Stimulated activated CD8-positive, alpha-beta memory T cell treated with anti-CD3 and anti-CD28 coated beads, Interleukin-4, amount 100 ng/mL, for 1 hour (primary cell): ENCODE measurements around the gene PALMD.

Experiments
- DNase-seq, 2 donors: peaks; one replicate each; pipeline ENCODE4 v3.0.0-alpha.2; 2020; ENCODE audit warnings: low read depth in 2 of 2, low spot score in 1 of 2

PALMD gene

DNA sequence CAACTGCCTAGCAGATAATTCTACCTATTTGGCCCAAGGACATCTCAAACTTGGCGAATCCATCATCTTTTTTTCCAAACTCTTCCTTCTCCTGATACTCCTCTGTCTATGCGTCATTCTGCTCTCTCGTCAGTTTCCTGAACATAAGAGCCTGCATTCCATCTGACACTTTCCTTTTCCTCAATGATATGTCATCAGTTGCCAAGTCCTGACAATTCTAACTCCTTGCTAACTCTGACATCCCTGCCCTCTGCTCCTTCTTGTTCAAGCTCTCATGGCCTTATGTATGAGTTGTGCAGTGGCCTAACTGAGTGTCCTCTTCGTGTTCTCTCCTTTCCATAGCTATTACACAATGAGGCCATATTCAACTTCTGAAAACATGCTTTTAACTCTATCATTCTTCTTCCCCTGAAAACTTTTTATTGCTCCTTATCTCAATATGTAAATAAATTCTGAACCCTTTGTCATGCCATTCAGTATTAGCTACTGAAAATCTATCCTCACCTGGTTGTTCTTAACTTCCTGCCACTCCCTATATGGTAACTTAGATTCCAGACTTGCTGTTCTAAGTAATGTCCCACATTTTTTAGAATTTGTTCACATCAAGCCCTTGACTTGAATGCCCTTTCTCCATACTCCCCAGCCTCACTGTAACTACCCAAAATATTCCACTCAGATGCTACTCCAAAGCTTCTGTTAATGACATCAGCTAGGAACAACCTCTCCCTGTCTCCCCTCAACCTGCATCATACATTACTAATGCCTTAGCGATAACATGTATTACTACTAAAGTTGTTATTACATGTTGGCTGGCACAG, 11.5 kb downstream of the PALMD start:
- no peak for DNase-seq

DNA sequence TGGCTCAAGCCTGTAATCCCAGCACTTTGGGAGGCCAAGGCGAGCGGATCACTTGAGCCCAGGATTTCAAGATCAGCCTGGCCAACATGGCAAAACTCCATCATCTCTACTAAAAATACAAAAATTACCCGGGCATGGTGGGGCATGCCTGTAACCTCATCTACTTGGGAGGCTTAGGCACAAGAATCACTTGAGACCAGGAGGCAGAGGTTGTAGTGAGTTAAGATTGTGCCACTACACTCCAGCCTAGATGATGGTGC, 12.0 kb downstream of the PALMD start:
- no peak for DNase-seq

DNA sequence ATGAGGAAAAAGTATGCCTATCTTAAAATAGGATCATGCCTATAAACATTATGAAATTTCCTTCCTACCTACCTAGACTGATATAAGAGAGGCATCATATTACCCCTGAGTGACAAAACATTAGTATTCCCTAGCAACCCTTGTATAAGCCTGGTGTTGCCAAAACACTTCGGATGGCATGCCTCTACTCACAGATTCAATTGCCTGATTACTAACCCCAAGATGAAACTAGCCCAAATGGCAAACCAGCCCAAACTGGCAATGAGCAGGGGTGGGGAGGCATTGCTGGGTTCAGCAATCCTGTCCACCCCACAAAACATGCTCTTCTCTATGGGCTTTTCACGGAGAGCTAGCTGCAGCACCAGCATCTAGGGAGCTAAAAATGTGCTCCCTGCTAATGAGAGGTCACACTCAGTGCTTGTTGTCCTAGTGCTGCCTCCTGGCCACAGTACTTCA, 13.9 kb downstream of the PALMD start:
- DNase-seq, result no peak

DNA sequence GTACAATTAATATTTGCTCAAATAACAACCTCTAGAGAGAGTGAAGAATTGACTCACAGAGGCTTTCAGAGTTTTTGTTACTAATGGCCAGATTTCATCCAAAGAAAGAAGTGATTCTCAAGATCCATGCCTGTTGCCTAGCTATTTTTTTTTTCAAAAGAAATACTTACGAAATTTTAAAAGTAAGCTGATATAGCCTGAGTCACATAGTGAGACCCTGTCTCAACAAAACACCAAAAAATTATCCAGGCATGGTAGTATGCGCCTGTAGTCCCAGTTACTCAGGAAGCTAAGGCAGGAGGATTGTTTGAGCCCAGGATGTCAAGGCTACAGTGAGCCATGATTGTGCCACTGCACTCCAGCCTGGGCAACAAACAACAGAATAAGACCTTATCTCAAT, 14.6 kb downstream of the PALMD start:
- no peak for DNase-seq

DNA sequence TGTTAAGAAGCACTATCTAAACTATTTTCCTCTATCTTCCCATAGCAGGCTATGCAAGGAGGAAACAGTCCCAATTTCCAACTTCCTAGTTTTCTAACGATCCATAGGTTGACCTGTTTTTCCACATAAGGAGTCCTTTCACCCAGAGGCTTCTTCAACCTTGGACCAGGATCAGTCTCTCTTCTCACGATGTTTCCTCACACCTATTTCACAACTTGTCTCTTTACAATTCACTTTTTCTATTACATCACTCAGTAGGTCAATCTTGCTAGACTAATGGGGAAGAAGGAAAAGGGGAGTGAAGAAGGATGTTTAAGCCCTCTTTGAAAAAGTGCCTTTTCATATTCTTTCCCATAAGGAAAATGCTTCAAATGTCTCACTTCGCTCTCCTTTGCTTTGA, 15.9 kb downstream of the PALMD start:
- DNase-seq, result no peak

DNA sequence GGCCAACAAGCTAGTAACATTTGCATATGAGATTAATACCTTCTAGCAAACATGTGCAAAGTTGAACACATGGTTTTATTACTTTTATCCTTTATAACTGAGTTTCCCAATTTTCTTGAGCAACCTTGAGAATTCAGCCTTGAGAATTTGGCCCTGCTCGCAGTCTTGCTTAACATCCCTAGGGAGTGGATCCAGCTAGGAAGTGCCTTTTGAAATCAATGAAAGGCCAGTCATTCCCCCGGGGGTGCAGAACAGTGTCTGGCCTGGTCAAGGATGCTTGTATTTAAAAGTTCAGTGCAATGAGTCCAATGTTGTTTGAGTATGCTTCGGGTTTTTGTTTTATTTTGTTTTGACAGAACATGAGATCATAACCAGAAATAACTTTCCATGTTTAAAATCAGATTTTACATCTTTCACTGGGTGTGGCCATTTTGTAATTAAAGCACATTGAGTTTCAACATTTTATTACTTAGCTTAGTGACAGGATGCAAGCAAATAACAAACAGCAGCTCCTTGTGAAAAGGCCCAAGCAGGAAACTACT, 16.7 kb downstream of the PALMD start:
- DNase-seq, result no peak

DNA sequence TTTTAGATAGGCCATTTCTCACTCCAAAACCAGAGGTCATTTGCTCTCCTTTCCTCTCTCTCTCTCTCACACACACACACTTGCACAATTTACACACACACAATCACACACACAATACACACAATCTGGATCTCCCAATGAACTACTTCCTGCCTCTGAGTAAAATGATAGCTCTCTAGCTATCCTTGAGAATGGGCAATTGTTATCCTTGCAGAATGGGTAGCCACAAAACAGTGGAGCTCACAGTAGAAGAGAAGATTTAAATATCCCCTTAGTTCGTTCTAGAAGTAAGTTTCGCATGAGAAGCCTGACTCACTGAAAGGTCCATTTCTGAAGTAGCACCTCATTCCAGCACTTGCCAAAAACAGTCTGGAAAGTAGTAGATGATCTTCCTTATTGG, 17.6 kb downstream of the PALMD start:
- no peak for DNase-seq

DNA sequence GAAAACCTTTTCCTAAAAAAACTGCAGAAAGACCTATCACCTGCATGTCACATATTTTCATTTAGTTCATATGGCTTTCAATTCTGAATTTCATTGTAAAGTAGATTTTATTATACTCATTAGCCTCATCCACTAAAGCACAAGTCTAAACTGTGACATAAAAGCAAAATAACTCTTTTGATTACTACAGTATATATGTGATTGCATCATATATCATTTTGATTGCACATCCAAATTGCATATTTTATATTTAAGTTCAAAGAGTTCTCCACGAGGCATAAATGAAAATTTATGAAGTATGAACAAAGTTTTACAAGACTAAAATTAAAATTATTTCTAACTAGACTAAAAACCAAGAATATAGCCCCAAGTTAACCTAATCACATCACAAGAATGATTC, 19.3 kb downstream of the PALMD start:
- no peak for DNase-seq

DNA sequence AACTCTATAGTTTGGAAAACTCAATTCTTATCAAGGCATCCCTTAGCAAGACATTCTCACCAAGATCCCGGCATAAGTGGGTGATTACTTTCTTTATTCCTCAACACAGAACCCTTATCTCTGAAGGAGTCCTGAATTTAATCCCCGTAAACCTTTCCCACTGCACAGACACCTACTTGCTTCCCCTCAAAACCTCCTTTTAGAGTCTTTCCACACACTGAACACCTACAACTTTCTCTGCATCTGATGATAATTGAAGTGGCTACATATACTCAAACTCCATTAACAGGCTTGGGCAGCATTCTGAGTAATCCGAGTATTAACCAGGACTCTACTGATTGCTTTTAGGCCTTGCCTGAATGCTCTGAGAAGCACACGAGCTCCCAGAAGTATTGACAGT, 23.5 kb downstream of the PALMD start:
- DNase-seq, result no peak

DNA sequence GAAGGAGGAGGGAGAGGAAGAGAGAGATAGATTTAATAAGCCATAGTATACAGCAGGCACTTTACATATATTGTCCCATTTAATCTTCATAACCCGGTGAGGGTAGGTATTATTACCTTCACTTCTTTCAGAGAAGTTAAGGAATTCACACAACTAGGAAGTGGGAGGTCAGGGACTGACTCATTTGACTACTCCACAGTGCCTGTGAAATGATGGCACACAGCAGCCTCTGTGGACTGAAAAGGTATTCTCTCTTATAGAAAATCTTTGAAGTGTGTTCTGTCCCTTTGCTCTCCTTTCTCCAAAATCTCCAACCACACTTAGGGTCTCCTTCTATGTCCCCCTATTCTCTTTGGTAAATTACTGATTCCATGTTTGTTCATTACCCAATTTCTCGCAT, 23.9 kb downstream of the PALMD start:
- DNase-seq, result no peak

DNA sequence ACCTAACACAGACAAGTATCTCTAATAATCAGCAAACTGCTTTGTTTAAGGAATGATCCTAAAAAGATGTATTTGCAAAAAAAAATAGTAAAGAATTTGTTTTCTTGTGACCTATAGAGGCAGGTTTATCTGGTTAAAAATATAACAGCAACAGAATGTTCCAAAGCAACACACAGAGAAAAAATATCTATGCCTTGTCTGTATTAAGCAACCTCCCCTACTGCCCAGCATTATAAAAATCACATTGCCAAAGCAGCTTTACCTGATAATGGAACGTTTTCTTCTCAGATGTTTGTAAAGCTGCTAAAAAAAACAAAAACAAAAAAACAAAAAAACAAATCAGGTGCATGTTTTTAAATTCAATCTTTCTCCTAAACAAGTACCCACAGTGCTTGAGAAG, 24.7 kb downstream of the PALMD start:
- DNase-seq, result no peak

DNA sequence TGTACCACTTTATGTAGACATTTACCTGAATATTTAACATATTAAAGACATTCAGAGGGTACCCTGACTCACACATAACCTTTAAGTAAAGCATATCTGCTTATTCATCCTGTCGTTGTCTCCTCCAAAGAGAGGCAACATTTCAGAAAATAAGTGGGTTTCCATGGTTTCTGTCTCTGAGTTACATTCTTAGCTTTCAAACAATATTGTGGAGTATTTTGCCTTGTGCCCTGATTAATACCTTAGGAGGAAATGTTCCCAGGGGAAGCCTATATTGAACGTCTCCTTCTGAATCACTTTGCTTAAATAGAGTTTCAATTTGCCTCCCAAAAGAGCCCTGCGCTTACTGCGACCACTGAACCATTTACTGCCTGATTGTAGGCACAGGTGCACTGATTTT, 26.1 kb downstream of the PALMD start:
- no peak for DNase-seq

DNA sequence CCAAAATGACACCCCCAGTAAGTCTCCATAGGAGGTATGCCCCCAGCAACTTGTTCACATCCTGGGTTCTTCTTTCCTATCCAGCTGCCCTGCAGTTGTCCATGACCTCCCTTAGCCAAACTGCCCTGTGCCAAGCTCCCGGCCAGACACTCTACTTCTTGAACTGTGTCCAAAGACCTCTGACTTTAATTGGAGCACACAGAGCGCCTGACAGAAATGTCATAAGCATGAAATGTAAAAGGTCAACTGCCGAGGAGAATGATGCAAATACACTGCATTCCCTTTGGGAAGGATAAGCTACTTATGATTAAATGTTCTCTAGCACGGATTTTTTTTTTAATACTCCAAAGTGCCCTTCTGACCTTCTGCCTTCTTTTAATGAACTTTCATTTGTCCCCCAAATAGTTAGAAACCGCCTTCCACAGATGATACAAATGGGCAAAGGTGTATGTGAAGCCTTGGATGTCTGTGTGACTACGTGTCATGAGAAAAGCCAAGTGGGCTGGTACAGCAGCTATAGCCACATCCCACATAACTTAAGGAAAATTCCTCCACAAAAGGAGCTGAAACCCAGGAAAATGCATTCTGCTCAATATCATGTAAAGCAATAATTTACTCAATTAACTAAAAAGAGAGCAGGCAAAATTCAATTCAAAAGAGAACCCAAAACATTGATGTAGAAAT, 26.8 kb downstream of the PALMD start:
- DNase-seq, result no peak

DNA sequence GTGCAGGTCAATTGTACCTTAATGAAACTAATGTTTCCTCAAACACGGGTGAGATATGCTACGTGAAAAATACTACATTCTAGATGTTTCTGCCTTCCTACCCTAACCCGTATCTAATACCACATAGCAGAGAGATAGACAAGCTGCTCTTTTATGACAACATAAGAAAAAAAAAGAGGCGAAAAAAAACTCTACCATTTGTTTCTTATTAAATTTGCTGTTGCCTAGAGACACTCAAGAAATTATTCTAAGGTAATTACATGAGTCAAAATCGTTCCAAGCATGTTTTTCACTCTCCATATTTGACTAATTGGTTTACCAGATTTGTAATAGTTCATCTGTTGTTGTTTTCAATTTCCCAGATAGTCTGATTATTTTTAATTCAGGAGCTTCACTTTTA, 27.4 kb downstream of the PALMD start:
- DNase-seq, result no peak

DNA sequence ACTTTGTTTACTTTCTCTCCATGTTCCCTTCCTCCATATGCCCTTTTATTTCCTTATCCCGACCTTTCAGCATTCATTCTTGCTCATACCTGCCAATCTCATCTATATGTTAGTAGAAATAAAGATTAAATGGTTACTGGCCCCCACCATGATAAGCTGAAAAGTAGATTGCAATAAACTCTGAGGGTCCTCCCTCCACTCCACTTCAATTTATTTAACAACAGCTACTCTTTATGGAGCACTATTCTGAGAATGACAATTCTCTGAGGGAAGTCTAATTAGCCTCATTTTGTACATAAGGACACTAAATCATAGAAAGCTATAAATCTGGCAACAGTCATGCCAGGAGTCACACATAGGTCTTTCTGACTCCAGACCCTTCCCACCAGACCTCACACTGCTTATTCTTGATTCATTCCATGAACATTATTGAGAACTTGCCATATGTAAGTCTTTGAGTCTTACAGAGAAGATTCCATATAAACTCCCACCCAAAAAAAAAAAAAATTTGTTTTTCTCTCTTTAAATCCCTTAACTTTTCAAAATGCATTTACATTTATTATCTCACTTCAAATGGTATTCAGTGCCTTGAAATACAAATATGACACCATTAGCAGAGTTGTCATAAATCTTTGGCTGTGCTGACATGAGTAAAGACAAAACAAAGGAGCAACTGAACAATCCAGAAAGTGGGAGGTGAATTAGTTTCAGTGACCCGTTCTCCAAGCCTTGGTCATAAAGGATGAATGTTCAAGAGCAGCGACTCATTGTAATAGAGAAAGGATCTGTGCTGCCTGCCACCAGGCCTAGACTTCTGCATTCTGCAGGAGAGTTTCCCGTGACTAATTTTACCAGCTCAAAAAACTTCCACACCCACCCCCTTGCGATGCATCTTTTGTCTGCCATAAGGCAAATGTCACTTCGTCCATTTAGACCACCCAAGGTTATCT, 28.5 kb downstream of the PALMD start:
- DNase-seq, result no peak

DNA sequence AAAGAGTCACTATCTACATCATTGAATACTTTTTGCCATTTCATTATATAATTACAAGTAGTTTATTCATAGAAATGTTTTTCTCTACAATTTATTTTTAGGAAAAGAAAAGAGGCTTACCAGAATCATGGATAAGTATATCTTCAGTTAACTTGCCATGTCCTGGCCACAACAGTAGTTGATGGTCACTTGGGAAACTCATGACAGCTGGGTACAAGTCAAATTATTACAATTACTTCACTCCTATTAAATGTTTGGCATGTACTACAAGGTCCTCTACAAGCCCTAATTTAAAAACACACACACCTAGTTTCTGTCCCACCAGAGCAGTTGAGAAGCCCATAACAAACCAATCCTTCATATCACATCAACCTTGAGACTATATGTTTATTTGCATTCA, 29.4 kb downstream of the PALMD start:
- no peak for DNase-seq

DNA sequence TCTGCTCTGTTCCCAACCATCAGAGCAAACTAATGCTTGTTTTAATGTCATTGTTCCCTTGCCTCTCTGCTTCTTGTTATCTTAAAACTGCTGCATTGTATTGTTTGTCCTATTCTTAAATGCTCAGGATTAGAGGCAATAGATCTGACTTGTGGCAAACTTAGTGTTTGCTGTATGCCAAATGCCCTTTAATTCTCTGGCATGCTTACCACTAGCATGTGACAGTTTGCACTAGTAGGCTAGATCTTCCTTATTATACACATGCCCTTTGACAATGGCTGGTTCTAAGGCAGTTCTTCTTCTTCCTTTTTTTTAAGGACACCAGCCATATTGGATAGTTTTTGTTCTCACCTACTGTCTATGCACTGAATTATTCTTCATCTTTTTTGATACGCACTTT, 30.1 kb downstream of the PALMD start:
- no peak for DNase-seq

DNA sequence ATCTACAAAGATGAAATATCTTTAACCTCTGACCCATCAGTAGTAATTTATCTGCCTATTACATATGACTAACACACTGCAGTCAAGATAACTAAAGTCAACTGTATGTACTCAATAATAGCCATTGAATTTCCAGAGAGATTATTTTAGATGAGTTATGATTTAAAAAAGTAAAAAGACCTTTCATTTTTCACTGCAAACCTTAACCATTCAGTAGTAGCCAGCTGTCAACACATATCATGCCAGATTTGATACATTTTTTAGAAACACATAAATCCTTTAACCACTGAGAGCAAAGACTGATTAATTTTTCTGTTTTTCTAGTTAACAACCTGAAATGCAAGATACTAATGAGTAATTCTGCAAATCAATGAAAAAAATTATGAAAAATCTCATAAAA, 31.0 kb downstream of the PALMD start:
- DNase-seq, result no peak

DNA sequence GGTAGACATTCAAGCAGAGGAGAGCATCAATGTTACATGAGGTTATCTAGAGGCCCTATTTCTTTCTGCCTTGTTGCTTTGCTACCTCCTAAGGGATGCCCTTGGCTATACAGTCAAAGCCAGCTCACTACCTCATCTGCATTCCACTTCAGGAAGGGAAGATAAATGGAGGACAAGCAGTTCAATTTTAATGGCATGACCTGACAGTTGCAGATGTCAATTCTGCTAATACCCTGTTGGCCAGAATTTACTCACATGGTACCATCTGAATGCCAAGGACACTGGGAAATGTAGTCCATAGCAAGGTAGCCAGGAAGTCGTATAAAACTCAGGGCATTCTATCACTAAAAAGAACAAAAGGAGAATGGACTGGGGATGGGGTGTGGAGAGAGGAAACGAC, 31.5 kb downstream of the PALMD start:
- no peak for DNase-seq

DNA sequence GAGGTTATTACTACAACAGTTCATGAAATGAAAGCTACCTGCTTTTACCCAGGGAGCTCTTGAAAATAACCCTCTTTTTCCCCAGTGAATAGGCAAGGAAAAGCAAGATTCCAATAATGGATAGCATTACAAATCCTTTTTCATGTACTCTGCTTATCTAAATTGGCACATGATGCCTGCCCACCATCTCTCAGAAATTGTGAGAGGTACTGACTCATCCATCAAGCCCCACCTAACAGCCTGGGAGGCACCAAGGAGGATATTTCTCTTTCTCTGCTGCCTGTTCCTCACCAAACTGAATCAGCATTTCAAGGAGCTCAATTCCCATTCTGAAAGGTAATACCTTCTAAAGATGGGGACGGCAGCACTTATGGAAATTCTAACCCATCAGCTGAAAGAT, 34.4 kb downstream of the PALMD start:
- DNase-seq, result no peak

DNA sequence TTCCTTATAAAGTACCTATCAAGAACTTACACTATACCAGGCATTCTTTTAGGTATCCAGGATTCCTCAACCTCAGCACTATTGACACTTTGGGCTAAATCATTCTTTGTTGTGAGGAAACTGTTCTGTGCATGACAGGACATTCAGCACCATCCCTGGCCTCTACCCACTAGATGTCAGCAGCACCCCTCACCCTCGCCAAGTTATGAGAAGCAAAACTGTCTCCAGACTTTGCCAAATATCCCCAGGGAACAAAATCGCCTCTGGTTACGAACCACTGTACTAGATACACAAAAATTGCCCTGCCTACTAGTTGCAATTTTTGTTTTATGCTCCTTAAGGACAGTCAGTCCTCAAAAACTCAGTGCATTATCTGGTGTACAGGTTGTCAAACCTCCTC, 35.7 kb downstream of the PALMD start:
- no peak for DNase-seq

DNA sequence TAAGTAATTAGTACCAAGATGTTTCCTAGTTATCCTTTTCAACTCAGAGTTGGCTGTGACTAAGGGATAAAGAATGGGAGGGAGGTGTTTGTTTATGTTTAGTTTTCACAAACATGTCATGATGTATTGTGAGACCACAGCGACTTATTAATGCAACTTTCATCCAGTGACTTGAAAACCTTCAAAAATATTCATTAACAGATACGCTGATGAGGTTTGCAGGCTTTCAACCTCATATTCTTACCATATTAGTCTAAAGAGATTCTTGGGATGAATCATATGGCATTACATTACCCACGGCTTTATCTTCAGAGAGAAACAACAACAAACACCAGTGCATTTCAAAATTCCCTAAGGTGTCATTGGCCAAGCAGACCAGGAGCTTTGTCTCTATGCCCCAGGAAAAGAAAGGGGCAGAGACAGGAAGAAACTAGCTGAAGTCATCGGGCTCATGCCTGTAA, 36.4 kb downstream of the PALMD start:
- no peak for DNase-seq
